GM12875 (cell line): ENCODE data around the gene KRT32.

Experiments
- H3K4me3 ChIP-seq: one replicate; pipeline ENCODE4 v1.5.1; 2011; ENCODE audit warnings: low read depth, low read length, control low read depth
- TF ChIP-seq, protein P1 (sequence below): IDR thresholded peaks from 2 replicates; pipeline ENCODE4 v1.5.1; 2011; ENCODE audit warnings: low read depth, mild to moderate bottlenecking, control low read depth, inconsistent platforms, low read length, moderate library complexity, borderline replicate concordance; ENCODE audit not compliant: insufficient read depth

The KRT32 gene

DNA sequence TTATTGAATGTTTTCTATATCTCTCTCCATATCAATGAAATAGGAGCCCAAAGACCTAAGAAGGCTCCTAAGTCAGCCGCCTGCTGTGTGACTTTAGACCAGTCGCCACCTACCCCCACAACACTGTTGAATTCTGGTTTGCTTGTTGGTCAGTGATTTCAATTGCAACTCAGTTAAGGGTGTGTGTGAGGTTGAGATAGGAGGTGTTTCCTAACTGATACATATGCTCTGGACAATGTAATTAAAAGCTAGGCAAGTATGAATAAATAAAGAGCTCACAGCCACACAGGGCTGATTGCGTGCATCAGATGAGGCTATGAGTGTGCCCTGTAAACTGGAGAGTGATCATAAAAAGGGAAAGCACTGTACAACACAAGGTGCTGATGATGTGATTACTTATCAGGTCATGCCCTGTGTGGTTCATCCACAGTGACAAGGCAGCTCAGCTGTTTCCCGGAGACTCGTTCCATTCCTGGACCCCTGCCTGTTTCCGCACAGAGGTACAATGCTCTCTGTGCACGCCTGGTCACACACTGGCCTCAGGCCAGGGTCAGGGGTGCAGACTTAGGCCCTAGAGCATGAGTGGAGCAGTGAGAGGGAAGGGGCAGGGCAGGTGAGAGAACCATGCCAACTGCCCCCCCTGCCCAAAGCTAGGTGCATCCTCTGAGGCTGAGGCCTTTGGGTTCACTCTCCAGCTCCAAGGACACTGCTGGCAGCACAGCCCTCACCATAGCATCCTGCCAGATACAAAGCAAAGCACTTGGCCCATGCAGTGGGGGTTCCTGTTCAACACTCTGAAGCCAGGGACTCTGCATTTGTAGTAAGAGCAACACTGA, 17.0 kb upstream of the KRT32 start:
- TF ChIP-seq, protein P1, sequence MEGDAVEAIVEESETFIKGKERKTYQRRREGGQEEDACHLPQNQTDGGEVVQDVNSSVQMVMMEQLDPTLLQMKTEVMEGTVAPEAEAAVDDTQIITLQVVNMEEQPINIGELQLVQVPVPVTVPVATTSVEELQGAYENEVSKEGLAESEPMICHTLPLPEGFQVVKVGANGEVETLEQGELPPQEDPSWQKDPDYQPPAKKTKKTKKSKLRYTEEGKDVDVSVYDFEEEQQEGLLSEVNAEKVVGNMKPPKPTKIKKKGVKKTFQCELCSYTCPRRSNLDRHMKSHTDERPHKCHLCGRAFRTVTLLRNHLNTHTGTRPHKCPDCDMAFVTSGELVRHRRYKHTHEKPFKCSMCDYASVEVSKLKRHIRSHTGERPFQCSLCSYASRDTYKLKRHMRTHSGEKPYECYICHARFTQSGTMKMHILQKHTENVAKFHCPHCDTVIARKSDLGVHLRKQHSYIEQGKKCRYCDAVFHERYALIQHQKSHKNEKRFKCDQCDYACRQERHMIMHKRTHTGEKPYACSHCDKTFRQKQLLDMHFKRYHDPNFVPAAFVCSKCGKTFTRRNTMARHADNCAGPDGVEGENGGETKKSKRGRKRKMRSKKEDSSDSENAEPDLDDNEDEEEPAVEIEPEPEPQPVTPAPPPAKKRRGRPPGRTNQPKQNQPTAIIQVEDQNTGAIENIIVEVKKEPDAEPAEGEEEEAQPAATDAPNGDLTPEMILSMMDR, result no peak

DNA sequence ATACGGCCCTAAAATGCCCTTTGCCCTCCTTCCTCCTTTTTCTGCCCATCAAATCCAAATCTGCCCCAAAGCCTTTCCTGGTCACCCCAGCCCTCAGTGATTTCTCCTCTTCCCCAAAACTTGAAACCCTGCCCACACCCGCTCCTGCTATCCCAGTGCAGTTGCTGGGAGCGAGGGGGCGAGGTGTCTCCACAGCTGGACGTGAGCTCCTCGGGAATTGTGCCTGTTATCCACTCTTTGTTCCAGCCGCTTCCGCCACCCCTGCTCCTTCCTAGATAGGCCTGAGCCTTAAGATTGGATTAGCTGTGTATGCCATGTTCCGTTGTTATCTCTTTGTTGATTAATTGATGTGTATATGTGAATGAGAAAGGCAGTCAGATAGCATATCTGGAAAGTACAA, 16.3 kb upstream of the KRT32 start:
- TF ChIP-seq, protein P1, result no peak
- H3K4me3 ChIP-seq, result no peak overlapping the region

More for the DNA sequence above, 17.0 kb upstream of the KRT32 start:
- no peak overlapping the region for H3K4me3 ChIP-seq

DNA sequence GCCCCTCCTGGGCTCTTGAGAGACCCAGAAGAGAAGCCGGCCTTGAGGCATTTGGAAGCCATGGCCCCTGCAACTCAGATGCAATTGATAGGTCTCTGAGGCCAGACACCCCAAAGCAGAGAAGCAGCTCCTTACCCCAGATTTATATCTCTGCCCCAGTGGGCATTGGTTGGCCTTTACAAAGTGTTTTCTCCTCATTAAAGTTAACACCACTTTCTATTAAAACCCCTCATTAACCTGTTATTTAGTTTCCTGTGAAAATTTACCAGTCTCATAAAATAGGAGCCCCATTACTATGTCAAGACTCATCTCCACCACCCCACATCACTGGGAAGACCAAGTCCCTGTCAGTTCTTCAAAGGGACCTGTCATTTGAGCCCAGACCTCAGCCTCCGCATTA, 13.8 kb upstream of the KRT32 start, which contains the start of gene KRT35:
Gene KRT35, minus strand, starts transcription at position 116 of the 400 bp plus-strand sequence. Its CDS starts 54 bp downstream, at position 62.
- no peak within 1 kb of the TSS for H3K4me3 ChIP-seq
- TF ChIP-seq, protein P1, result no peak

DNA sequence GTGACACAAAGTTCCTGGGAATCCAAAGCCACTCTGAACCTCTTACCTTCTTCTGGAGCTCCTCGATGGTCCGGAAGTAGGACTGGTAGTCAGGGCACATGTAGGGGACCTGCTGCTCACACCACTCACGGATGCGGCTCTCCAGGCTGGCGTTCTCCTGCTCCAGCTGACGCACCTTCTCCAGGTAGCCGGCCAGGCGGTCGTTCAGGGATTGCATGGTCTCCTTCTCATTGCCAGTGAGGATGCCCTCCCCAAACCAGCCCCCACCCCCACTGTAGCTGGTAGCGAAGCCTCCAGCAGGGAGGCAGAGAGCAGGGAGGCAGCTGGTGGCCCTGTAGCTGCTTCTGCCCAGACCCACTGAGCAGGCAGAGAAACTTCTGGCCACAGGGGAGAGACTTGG, 13.4 kb upstream of the KRT32 start:
- TF ChIP-seq, protein P1, result no peak
- no peak overlapping the region for H3K4me3 ChIP-seq

DNA sequence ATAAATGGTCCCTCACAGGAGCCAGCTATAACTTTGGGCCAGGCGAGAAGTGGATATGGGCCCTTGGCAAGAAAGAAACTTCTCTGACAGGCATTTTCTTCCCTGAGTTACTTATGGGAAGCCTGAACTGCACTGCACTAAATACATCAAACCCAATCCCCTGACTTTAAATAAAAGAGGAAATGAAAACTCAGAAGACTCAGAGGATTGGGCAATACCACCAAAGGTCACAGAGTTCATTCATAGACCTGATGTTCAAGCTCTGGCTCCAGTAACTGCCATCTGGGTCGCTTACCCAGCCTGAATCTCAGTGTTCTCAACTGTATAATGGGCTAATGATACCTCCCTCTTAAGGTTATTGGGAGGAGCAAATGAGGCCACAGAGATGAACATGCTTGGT, 12.9 kb upstream of the KRT32 start:
- TF ChIP-seq, protein P1, result no peak
- no peak overlapping the region for H3K4me3 ChIP-seq

DNA sequence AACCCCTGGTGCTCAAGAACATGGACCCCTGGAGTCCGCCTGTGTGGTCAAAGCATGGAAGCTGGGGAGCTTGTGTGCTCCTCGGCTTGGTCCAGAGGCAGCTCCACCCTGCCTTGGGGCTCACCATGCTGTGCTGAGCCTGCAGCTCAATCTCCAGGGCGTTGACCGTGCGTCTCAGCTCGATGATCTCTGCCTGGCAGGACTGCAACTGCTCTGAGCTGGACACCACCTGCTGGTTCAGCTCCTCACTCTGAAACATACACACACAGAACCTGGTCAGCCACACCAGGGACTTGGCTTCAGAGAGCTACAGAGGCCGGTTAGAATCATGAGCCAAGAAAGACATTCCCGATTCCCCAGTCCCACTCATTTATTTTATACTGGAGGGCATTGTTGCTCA, 11.1 kb upstream of the KRT32 start:
- no peak overlapping the region for H3K4me3 ChIP-seq
- TF ChIP-seq, protein P1, result no peak
